IMR-90 (cell line): Measurements from ENCODE around the gene ADAP1. TPM values are rescaled to one million over a fixed set of nuclear protein-coding genes. Genes with fewer than 3 reads are reported as not detected.

Experiments used
- ATAC-seq: fragments of 200-7000 bp; cut with Tn5 transposase; 2 replicates; pipeline ENCODE4 v1.9.1; 2020; ENCODE audit warnings: low read depth, mild to moderate bottlenecking, moderate library complexity
- BruUV-seq: library from RNA; stranded (reverse); fragments of 400-500 nt; replicated peaks from 2 replicates; lab custom pipeline; 2021; lab: Mats Ljungman, UMichigan
- CTCF ChIA-PET: fragments of 300-600 bp; formaldehyde crosslinking; extraction: SDS; loops from one replicate; lab custom pipeline; 2021; ENCODE audit warnings: antibody characterized with exemption; lab: Yijun Ruan, JAX
- POLR2A ChIA-PET: fragments of 300-600 bp; sonication (Branson Sonifier 250); formaldehyde crosslinking; loops from one replicate; lab custom pipeline; 2022; ENCODE audit warnings: antibody characterized with exemption; ENCODE audit not compliant: unreplicated experiment; lab: Charles Lee
- DNase-seq: peaks from one replicate; pipeline ENCODE4 v3.0.0; 2013
- H2AFZ ChIP-seq: replicated peaks from 2 replicates; pipeline ENCODE3; 2013; ENCODE audit warnings: low read length, mild to moderate bottlenecking; ENCODE audit not compliant: poor library complexity
- H2AK5ac ChIP-seq: 2 replicates; pipeline ENCODE4 v1.6.1; 2013; ENCODE audit warnings: low read depth, low read length, inconsistent platforms
- H2AK9ac ChIP-seq: replicated peaks from 2 replicates; pipeline ENCODE3; 2013; ENCODE audit warnings: mild to moderate bottlenecking, low read depth, low read length, moderate library complexity; ENCODE audit not compliant: poor library complexity
- H2BK120ac ChIP-seq: 2 replicates; pipeline ENCODE4 v1.6.1; 2013; ENCODE audit warnings: low read depth, low read length, inconsistent platforms
- H2BK15ac ChIP-seq: 3 replicates; pipeline ENCODE4 v1.6.1; 2013; ENCODE audit warnings: low read depth, low read length, inconsistent platforms
- H2BK20ac ChIP-seq: 2 replicates; pipeline ENCODE4 v1.6.1; 2013; ENCODE audit warnings: low read depth, mild to moderate bottlenecking, inconsistent platforms, low read length, moderate library complexity
- H2BK5ac ChIP-seq: 2 replicates; pipeline ENCODE4 v1.6.1; 2013; ENCODE audit warnings: mild to moderate bottlenecking, low read depth, low read length, inconsistent platforms; ENCODE audit not compliant: poor library complexity, severe bottlenecking
- H3K14ac ChIP-seq: replicated peaks from 2 replicates; pipeline ENCODE4 v1.6.1; 2013; ENCODE audit warnings: low read depth, low read length, inconsistent platforms
- H3K18ac ChIP-seq: 2 replicates; pipeline ENCODE4 v1.6.1; 2013; ENCODE audit warnings: low read depth, low read length, control low read depth
- H3K23ac ChIP-seq: 2 replicates; pipeline ENCODE4 v1.6.1; 2013; ENCODE audit warnings: low read depth, low read length, inconsistent platforms
- H3K27ac ChIP-seq: 2 replicates; pipeline ENCODE4 v1.5.1; 2013; ENCODE audit warnings: mild to moderate bottlenecking, control low read depth, low read length; ENCODE audit not compliant: insufficient read depth
- H3K27me3 ChIP-seq: 2 replicates; pipeline ENCODE4 v1.6.1; 2013; ENCODE audit warnings: low read length; ENCODE audit not compliant: control insufficient read depth, insufficient read depth
- H3K36me3 ChIP-seq: 2 replicates; pipeline ENCODE4 v1.6.1; 2013; ENCODE audit warnings: low read length, mixed read lengths; ENCODE audit not compliant: control insufficient read depth, insufficient read depth
- H3K4ac ChIP-seq: 2 replicates; pipeline ENCODE4 v1.6.1; 2013; ENCODE audit warnings: low read depth, low read length, inconsistent platforms
- H3K4me1 ChIP-seq: 2 replicates; pipeline ENCODE4 v1.6.1; 2013; ENCODE audit warnings: low read length, mixed read lengths; ENCODE audit not compliant: control insufficient read depth, insufficient read depth
- H3K4me2 ChIP-seq: 2 replicates; pipeline ENCODE4 v1.6.1; 2013; ENCODE audit warnings: low read depth, mild to moderate bottlenecking, control low read depth, low read length, moderate library complexity
- H3K4me3 ChIP-seq: 2 replicates; pipeline ENCODE4 v1.5.1; 2013; ENCODE audit warnings: low read depth, mild to moderate bottlenecking, control low read depth, low read length, moderate library complexity; ENCODE audit not compliant: insufficient read depth
- H3K56ac ChIP-seq: 2 replicates; pipeline ENCODE4 v1.6.1; 2013; ENCODE audit warnings: low read length, inconsistent platforms; ENCODE audit not compliant: insufficient read depth; ENCODE audit errors: extremely low read depth
- H3K79me1 ChIP-seq, 2 experiments: 2 replicates each; pipeline ENCODE4 v1.6.1; 2013; ENCODE audit warnings: low read length in 2 of 2, inconsistent platforms in 1 of 2, low read depth in 1 of 2
- H3K9ac ChIP-seq: 2 replicates; pipeline ENCODE4 v1.6.1; 2013; ENCODE audit warnings: low read depth, low read length, control low read depth
- H3K9me1 ChIP-seq: 2 replicates; pipeline ENCODE4 v1.6.1; 2013; ENCODE audit warnings: low read length, inconsistent platforms; ENCODE audit not compliant: insufficient read depth
- H3K9me3 ChIP-seq: 2 replicates; pipeline ENCODE4 v1.6.1; 2013; ENCODE audit warnings: low read length; ENCODE audit not compliant: control insufficient read depth, insufficient read depth
- H4K20me1 ChIP-seq: 2 replicates; pipeline ENCODE4 v1.6.1; 2013; ENCODE audit warnings: low read length, inconsistent platforms; ENCODE audit not compliant: insufficient read depth
- H4K5ac ChIP-seq: 2 replicates; pipeline ENCODE4 v1.6.1; 2013; ENCODE audit warnings: mild to moderate bottlenecking, low read depth, low read length, control low read depth
- H4K8ac ChIP-seq, 2 experiments: 2 replicates each; pipeline ENCODE4 v1.6.1; 2013; ENCODE audit warnings: low read depth in 2 of 2, low read length in 2 of 2, control low read depth in 1 of 2, inconsistent platforms in 1 of 2
- H4K91ac ChIP-seq: 2 replicates; pipeline ENCODE4 v1.6.1; 2013; ENCODE audit warnings: low read depth, low read length, inconsistent platforms; ENCODE audit not compliant: insufficient read depth
- BHLHE40 ChIP-seq: fragments of 150-350 bp; IDR thresholded peaks from 2 replicates; pipeline ENCODE4 v1.6.1; 2016; ENCODE audit warnings: mild to moderate bottlenecking, low read depth, low read length
- CHD1 ChIP-seq: IDR thresholded peaks from 2 replicates; pipeline ENCODE4 v1.6.1; 2012; ENCODE audit warnings: low read depth, low read length, improper control_type of control experiment
- ELK1 ChIP-seq: fragments of 150-350 bp; IDR thresholded peaks from 2 replicates; pipeline ENCODE4 v1.6.1; 2016; ENCODE audit warnings: low read depth, mild to moderate bottlenecking, low read length, moderate library complexity, borderline replicate concordance
- MAFK ChIP-seq: IDR thresholded peaks from 2 replicates; pipeline ENCODE4 v1.6.1; 2012; ENCODE audit warnings: low read depth, low read length, improper control_type of control experiment
- MAZ ChIP-seq: IDR thresholded peaks from 2 replicates; pipeline ENCODE4 v1.6.1; 2012; ENCODE audit warnings: low read depth, mild to moderate bottlenecking, low read length, improper control_type of control experiment, moderate library complexity, borderline replicate concordance
- MXI1 ChIP-seq: IDR thresholded peaks from 2 replicates; pipeline ENCODE4 v1.6.1; 2012; ENCODE audit warnings: low read depth, mild to moderate bottlenecking, low read length, moderate library complexity, borderline replicate concordance
- POLR2A ChIP-seq: IDR thresholded peaks from 2 replicates; pipeline ENCODE4 v1.6.1; 2012; ENCODE audit warnings: mild to moderate bottlenecking, low read depth, low read length
- RAD21 ChIP-seq: IDR thresholded peaks from 2 replicates; pipeline ENCODE4 v1.6.1; 2012; ENCODE audit warnings: low read length, improper control_type of control experiment
- RFX5 ChIP-seq: IDR thresholded peaks from 2 replicates; pipeline ENCODE4 v1.8.0; 2012; ENCODE audit warnings: low read depth, mild to moderate bottlenecking, low read length, moderate library complexity
- WGBS, 2 experiments: methylation state at CpG; one replicate each; pipeline versions ENCODE4 v1.1.5 to v1.1.7; 2013; ENCODE audit warnings: missing lambda C conversion rate in 2 of 2; ENCODE audit not compliant: insufficient read length in 1 of 2; ENCODE audit errors: extremely low coverage in 2 of 2; 5-methylcytosine and 5-hydroxymethylcytosine counted together
- dilution Hi-C: fragments of 300-500 bp; cut with HindIII; formaldehyde crosslinking; loops from one replicate; pipeline ENCODE4 v1.14.3; 2018; ENCODE audit warnings: low sequenced_read_pairs; ENCODE audit not compliant: unreplicated experiment
- in situ Hi-C: fragments of 300-500 bp; cut with MboI; formaldehyde crosslinking; loops from 3 replicates; pipeline ENCODE4 v1.14.3; 2019; ENCODE audit warnings: low sequenced_read_pairs, inconsistent platforms, mixed read lengths
- intact Hi-C: fragments of 100-400 bp; cut with micrococcal nuclease; formaldehyde crosslinking; loops from 2 replicates; pipeline ENCODE4 v1.10.0; 2022
- polyA plus RNA-seq, 3 experiments: library from polyadenylated mRNA; depleted of rRNA; stranded (reverse); fragments of >200 nt; gene quantifications; 2 replicates each; pipeline ENCODE4 v1.2.3, GENCODE V29; 2012; ENCODE audit warnings: low replicate concordance in 1 of 3
- total RNA-seq: library from RNA; depleted of rRNA; stranded (reverse); fragments of >200 nt; gene quantifications from 2 replicates; pipeline ENCODE4 v1.2.3, GENCODE V29; 2012
- TF ChIP-seq, protein P1 (sequence below): conservative IDR thresholded peaks from 2 replicates; pipeline ENCODE4 v1.5.1; 2012; ENCODE audit warnings: mild to moderate bottlenecking, low read depth, low read length, improper control_type of control experiment
- TF ChIP-seq, protein P2 (sequence below): fragments of 150-350 bp; IDR thresholded peaks from 2 replicates; pipeline ENCODE4 v1.6.1; 2017; ENCODE audit warnings: mild to moderate bottlenecking, antibody characterized with exemption, low read length, low read depth

ADAP1 gene
- total and polyA plus RNA-seq, 2 of the 4 experiments (the other 2 are of a cell fraction), result 1.4 to 2.0 TPM

- Histone ChIP-seq H3K27ac (no peak overlapping the region), H4K20me1 (no peaks in the 10 kb centered on the region; the same call in 1 of the 2 replicates), H3K56ac (no peak overlapping the region), H3K27me3 (no peaks in the 10 kb centered on the region; the same call in 1 of the 2 replicates), H2AFZ (no peak overlapping the region), H2BK15ac (no peak overlapping the region), H3K18ac (no peak overlapping the region), H4K8ac (no peak overlapping the region), H2AK9ac (peak overlapping the region; percentile 15), H2BK20ac (no peak overlapping the region), H3K4me3 (no peak overlapping the region), H4K91ac (no peak overlapping the region), H2BK5ac (peak overlapping the region; percentile 23), H3K23ac (no peak overlapping the region), H3K4me1 (peaks cover 7% of the 10 kb centered on the region), H3K4me2 (no peak overlapping the region), H2AK5ac (no peak overlapping the region), H3K14ac (no peak overlapping the region), H4K5ac (no peak overlapping the region), H3K9ac (no peak overlapping the region), H3K79me1 (no peaks in the 10 kb centered on the region), H2BK120ac (no peak overlapping the region), H3K36me3 (no peaks in the 10 kb centered on the region), H3K4ac (no peak overlapping the region), H3K9me3 (no peaks in the 10 kb centered on the region), H3K9me1 (no peaks in the 10 kb centered on the region)
- dilution Hi-C loops (no loop called here), in situ Hi-C loops (no loop called here), intact Hi-C loops (loop anchor here (10.0 kb wide), 1 partner anchor 138 kb away; the partner anchor contains the start of gene GPR146)
- no TSS peak for BruUV-seq
- ChIA-PET POLR2A (no interaction called here), CTCF (no interaction called here)
- DNase-seq (no peak), ATAC-seq (no peak)
- WGBS, 2 experiments, result 58% methylated on average over 3 of the region's 10 CpGs; no CpG with 5 or more reads in 1 of the 2 experiments
- no peak for TF ChIP-seq MAFK
- TF ChIP-seq ELK1, result no peak
- TF ChIP-seq RFX5, result no peak
- TF ChIP-seq RAD21, result no peak
- TF ChIP-seq, protein P1, sequence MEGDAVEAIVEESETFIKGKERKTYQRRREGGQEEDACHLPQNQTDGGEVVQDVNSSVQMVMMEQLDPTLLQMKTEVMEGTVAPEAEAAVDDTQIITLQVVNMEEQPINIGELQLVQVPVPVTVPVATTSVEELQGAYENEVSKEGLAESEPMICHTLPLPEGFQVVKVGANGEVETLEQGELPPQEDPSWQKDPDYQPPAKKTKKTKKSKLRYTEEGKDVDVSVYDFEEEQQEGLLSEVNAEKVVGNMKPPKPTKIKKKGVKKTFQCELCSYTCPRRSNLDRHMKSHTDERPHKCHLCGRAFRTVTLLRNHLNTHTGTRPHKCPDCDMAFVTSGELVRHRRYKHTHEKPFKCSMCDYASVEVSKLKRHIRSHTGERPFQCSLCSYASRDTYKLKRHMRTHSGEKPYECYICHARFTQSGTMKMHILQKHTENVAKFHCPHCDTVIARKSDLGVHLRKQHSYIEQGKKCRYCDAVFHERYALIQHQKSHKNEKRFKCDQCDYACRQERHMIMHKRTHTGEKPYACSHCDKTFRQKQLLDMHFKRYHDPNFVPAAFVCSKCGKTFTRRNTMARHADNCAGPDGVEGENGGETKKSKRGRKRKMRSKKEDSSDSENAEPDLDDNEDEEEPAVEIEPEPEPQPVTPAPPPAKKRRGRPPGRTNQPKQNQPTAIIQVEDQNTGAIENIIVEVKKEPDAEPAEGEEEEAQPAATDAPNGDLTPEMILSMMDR, result no peak
- TF ChIP-seq, protein P2, sequence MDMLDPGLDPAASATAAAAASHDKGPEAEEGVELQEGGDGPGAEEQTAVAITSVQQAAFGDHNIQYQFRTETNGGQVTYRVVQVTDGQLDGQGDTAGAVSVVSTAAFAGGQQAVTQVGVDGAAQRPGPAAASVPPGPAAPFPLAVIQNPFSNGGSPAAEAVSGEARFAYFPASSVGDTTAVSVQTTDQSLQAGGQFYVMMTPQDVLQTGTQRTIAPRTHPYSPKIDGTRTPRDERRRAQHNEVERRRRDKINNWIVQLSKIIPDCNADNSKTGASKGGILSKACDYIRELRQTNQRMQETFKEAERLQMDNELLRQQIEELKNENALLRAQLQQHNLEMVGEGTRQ, result no peak
- TF ChIP-seq MXI1, result no peak
- no peak for TF ChIP-seq BHLHE40
- TF ChIP-seq CHD1, result no peak
- TF ChIP-seq POLR2A, result no peak
- TF ChIP-seq MAZ, result no peak
Observed at GRCh38 chr7:906776-907157, 47.7 kb downstream of the ADAP1 start.
